ENCODE measurements around the gene RABGAP1L.

Gene RABGAP1L

DNA sequence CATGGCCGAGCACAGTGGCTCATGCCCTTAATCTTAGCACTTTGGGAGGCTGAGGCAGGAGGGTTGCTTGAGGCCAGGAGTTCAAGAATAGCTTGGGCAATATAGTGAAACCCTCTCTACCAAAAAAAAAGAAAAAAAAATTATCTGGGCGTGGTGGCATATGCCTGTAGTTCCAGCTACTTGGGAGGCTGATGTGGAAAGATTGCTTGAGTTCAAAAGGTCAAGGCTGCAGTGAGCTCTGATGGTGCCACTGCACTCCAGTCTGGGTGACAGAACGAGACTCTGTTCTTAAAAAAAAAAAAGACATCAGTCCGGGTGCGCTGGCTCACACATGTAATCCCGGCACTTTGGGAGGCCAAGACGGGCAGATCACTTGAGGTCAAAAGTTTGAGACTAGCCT, 589.3 kb downstream of the RABGAP1L start:
- TF ChIP-seq CTCF (IDR thresholded peaks at IDR 0.05; ENCODE audit: low read depth, low read length, missing control alignments): no peak
- H3K4me3 ChIP-seq (ENCODE audit: low read depth, low read length): no peak overlapping the region
- no peak for DNase-seq (ENCODE audit: low read depth)

GRCh38 chr1:174753131-174753530, 593.8 kb downstream of the RABGAP1L start:
- DNase-seq (ENCODE audit: low read depth): no peak
- no peak overlapping the region for H3K4me3 ChIP-seq (ENCODE audit: low read depth, low read length)
- no peak for TF ChIP-seq CTCF (IDR thresholded peaks at IDR 0.05; ENCODE audit: low read depth, low read length, missing control alignments)

GRCh38 chr1:174761335-174761734, 602.0 kb downstream of the RABGAP1L start:
- no peak for TF ChIP-seq CTCF (IDR thresholded peaks at IDR 0.05; ENCODE audit: low read depth, low read length, missing control alignments)
- DNase-seq (ENCODE audit: low read depth): no peak
- H3K4me3 ChIP-seq (ENCODE audit: low read depth, low read length): no peak overlapping the region

GRCh38 chr1:174761901-174762585, 602.7 kb downstream of the RABGAP1L start:
- TF ChIP-seq CTCF (IDR thresholded peaks at IDR 0.05; ENCODE audit: low read depth, low read length, missing control alignments): no peak
- no peak overlapping the region for H3K4me3 ChIP-seq (ENCODE audit: low read depth, low read length)
- no peak for DNase-seq (ENCODE audit: low read depth)

DNA sequence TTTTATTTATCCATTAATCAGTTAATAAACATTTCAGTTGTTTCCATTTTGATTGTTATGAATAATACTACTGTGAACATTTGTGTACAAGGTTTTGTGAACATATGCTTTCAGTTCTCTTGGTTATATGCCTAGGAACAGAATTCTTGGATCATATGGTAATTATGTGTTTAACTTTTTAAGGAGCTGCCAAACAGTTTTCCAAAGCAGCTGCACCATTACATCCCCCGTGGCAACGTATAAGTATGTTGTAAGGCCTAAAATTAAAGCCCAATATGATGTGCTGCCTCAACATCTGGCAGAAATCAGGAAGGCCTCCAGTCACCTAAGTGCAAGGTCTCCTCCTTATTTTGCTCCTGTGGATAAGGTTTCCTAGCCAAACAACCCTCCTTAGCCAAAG, 604.9 kb downstream of the RABGAP1L start:
- no peak overlapping the region for H3K4me3 ChIP-seq (ENCODE audit: low read depth, low read length)
- no peak for TF ChIP-seq CTCF (IDR thresholded peaks at IDR 0.05; ENCODE audit: low read depth, low read length, missing control alignments)
- DNase-seq (ENCODE audit: low read depth): no peak

DNA sequence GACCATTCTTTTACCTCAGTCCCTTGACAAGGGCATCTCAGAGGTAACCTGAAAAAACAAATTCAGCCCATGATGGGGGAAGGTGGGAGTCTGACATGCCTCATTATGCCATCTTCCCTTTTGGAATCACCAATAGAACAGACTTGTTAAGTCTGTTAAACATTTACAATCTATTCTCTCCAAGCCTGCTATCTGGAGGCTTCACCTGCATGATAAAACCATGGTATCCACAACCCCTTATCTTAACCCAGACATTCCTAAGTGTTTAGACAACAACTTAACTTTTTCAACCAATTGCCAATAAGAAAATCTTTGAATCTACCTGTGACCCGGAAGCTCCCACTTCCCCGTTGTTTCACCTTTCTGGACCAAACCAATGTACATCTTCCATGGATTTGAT, 607.4 kb downstream of the RABGAP1L start:
- no peak overlapping the region for H3K4me3 ChIP-seq (ENCODE audit: low read depth, low read length)
- TF ChIP-seq CTCF (IDR thresholded peaks at IDR 0.05; ENCODE audit: low read depth, low read length, missing control alignments): no peak
- DNase-seq (ENCODE audit: low read depth): no peak

DNA sequence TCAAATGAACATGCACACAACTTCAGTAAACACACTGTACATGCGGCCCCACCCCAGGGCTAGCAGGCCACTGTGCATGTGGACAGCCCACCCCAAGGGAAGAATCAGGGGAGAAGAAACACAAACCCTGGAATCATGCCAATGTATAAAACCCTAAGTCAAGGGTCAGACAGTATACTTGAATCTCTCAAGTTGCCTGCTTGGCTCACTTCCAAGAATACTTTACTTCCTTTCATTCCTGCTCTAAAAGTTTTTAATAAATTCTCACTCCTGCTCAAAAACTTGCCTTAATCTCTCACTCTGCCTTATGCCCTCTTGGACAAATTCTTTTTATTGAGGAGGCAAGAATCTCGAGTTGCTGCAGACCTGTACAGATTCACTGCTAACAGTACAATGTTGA, 609.2 kb downstream of the RABGAP1L start:
- no peak for DNase-seq (ENCODE audit: low read depth)
- H3K4me3 ChIP-seq (ENCODE audit: low read depth, low read length): no peak overlapping the region
- TF ChIP-seq CTCF (IDR thresholded peaks at IDR 0.05; ENCODE audit: low read depth, low read length, missing control alignments): no peak

All from GM12864 (cell line).